Measurements from ENCODE around the gene ETNK2.

ETNK2 gene

DNA sequence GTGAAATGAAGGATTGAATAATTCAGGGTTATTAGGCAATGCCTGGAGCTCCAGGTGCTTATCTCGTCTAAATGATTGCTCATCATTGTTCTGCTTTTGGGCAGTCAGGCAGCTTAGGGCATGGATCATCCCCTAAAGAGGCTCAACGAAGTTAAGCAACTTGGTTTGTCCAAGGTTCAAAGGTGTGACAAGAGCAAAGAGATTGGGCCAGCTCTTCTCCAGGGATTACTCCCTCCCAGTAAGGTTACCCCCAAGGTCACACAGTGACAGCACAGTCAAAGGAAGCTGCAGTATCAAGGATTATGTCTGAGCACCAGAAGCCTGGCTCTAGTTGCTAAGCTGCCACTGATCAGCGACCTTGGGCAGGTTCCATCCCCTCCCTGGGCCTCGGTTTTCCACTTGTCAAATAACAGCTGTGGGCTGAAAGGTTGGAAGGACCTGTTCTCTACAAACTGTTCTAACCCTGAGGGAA lies 6.8 kb downstream of the ETNK2 start:
- H3K27ac ChIP-seq, result no peak overlapping the region
- TF ChIP-seq, protein P1, sequence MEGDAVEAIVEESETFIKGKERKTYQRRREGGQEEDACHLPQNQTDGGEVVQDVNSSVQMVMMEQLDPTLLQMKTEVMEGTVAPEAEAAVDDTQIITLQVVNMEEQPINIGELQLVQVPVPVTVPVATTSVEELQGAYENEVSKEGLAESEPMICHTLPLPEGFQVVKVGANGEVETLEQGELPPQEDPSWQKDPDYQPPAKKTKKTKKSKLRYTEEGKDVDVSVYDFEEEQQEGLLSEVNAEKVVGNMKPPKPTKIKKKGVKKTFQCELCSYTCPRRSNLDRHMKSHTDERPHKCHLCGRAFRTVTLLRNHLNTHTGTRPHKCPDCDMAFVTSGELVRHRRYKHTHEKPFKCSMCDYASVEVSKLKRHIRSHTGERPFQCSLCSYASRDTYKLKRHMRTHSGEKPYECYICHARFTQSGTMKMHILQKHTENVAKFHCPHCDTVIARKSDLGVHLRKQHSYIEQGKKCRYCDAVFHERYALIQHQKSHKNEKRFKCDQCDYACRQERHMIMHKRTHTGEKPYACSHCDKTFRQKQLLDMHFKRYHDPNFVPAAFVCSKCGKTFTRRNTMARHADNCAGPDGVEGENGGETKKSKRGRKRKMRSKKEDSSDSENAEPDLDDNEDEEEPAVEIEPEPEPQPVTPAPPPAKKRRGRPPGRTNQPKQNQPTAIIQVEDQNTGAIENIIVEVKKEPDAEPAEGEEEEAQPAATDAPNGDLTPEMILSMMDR (conservative IDR thresholded peaks at IDR 0.05), result no peak

DNA sequence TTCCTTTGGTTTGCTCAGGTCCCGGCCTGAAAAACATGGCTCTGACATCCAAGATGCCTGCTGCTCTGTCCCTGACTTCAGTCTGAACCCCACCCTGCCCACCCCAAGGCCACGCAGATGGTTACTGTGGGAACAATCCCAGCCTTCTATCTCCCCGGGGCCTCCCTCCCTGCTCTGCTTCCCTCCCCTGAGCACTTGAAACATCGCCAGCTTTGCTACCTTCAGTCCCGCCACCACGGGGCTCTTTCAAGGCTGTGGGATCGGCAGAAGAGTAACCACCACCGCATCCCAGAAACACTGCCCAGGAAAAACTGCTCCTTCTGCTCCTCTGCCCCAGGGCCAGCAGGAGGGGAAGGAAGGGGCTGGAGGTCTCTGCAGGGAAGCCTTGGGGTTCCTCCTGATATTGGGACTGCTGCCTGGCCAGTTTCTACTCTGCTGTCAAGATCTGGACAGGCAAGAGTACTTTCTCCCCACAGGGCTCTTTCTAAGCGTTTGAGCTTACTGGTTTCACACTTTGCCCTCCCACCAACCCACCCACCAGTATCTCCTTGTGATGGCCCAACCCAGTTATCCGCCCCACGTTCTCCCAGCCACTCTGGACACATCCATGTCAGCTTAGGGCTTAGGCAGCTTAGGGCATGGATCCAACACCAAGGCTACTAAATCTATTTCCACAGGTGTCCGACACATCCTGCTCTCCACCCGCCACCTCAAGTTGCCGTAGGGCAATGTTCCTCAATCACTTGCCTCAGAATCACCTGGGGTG lies 8.4 kb downstream of the ETNK2 start:
- TF ChIP-seq, protein P1 (conservative IDR thresholded peaks at IDR 0.05), result no peak
- no peak overlapping the region for H3K27ac ChIP-seq

DNA sequence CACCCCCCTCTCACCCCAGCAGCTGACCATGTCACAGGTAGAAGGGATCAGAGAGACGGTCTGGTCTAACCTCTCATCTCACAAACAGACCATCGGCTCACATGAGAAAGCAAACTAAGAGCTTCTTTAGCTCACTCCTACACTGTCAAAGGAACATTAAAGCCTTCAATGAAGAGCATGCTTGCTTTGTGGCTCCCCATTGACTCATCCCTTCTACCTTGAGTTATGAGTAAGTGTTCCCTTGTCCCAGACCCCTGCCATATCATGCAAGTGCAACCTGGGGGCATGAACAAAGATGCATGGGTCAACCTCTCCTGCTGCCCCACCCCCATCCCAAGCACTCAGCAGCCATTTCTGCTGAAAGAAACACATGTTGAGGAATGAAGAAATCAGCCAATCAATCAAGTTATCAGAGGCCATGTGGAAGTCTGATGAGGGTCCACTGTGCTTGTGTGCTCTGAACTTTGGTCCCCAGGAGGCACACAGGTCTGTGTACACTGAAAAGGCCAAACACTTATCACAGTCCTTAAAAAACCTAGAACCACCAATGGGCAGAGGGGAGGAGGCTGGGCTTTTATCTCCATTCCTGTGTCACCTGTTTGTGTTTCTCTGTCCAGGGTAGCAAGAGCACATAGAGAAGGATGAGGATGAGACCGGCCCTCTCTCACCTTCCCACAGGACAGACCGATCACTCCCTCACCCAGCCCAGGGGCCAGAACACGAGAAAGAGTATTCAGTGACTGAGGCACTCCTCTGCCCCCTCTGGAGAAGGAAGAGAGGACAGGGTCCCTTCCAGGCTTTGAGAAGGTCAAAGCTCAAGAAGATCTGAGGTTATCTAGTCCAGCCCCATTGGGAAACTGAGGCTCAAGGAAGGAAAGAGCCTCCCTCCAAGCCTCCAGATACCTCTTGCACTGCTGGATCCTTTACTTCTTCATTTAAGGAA lies 9.5 kb downstream of the ETNK2 start:
- H3K27ac ChIP-seq, result no peak overlapping the region
- TF ChIP-seq, protein P1 (conservative IDR thresholded peaks at IDR 0.05), result no peak

DNA sequence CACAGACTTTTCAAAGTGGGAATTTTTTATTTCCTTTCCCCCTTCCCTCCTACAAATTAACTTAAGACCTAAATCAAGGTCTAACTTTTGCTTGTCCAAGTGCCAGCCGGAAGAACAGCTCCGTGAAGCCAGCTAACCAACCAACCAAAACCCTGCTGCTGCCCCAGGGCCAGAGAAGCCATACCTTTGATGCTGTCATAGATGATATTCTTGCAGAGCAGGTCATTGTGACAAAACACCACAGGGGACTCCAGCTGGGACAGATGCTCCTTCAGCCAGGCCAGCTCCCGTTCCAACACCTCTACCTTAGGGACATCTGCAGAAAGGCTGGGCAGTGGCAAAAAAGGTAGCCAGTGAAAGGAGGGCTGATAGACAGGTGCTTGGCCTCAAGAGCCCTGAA lies 10.7 kb downstream of the ETNK2 start:
- TF ChIP-seq, protein P1 (conservative IDR thresholded peaks at IDR 0.05), result no peak

DNA sequence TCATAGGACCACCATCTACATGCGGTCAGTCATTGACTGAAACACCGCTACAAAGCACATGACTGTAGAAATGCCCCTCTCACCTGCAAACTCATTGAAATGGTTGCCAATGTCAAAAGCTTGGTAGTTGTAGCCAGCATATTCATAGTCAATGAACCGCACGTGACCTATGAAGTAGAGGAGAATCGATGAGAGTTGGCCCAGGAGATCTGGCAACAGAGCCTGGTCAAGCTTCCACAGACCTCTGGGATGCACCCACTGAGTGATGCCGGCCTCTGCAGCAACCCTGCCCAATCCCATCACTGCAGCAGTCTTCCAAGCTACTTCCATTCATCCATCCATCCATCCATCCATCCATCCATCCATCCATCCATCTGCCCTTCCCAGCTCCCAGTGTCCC lies 11.9 kb downstream of the ETNK2 start:
- TF ChIP-seq, protein P1 (conservative IDR thresholded peaks at IDR 0.05), result no peak
- no peak overlapping the region for H3K27ac ChIP-seq

More for the DNA sequence above, 10.7 kb downstream of the ETNK2 start:
- no peak overlapping the region for H3K27ac ChIP-seq

DNA sequence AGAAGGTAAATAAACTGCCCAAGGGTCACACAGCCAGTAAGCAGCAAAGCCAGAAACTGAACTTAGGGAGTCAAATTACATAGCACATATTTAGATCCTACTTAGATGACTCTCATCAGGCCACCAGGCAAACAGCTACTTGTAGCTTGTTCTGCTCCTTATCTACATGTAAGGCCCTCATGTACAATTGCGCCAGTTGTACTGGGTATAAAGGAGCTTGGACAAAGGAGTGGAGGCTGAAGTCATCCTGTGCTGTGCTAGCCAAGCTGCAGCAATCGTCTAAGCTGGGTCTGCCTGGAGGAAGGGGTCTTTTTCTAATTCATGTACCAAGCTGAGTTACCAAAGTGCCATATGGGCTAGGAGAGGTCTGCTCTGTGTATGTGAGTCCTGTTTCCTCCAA lies 12.8 kb downstream of the ETNK2 start:
- TF ChIP-seq, protein P1 (conservative IDR thresholded peaks at IDR 0.05), result no peak

DNA sequence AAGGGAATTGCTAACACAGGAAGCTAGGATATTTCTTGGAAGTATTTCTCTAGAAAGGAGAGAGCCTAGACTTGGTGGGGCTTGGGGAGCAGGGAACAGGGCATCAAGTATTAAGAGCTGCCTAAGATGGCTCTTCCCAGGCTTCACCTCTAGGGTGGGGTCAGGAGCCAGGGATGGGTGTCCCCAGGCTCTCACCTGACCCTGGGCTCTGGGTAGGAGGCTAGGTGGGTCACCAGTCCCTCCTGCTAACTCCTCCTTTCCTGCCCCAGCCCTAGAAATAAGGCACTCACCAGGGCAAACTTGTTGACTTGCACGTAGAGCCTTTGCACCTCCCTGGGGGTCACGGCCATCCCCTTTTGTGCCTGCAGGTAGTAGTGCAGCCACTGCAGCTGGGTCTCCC lies 15.0 kb downstream of the ETNK2 start:
- H3K27ac ChIP-seq, result no peak overlapping the region
- TF ChIP-seq, protein P1 (conservative IDR thresholded peaks at IDR 0.05), result no peak

More for the DNA sequence above, 12.8 kb downstream of the ETNK2 start:
- no peak overlapping the region for H3K27ac ChIP-seq
